ENCODE results near the gene PRRC1. TPM values are rescaled to one million over a fixed set of nuclear protein-coding genes. Genes with fewer than 3 reads are reported as not detected.

The PRRC1 gene
- total RNA-seq (40.6 TPM), polyA plus RNA-seq (ENCODE audit: insufficient read depth in 1 of 8, insufficient read length in 8 of 8, low replicate concordance in 1 of 8) (10 to 100 TPM; 38.2 to 65.8 (median 54.3) TPM)
- long read RNA-seq, donor 1, full-length matches to known transcripts: 10 of 10 reads
- long read RNA-seq, donor 1, partial matches to known transcripts: 0 of 10 reads
- long read RNA-seq, donor 1, other reads (novel, unspliced or antisense): 0 of 10 reads
- long read RNA-seq, donor 2, full-length matches to known transcripts: 1 of 1 reads
- long read RNA-seq, donor 2, partial matches to known transcripts: 0 of 1 reads
- long read RNA-seq, donor 2, other reads (novel, unspliced or antisense): 0 of 1 reads
- long read RNA-seq, donor 3, full-length matches to known transcripts: 14 of 26 reads
- long read RNA-seq, donor 3, partial matches to known transcripts: 12 of 26 reads
- long read RNA-seq, donor 3, other reads (novel, unspliced or antisense): 0 of 26 reads
- long read RNA-seq, donor 4, full-length matches to known transcripts: 11 of 17 reads
- long read RNA-seq, donor 4, partial matches to known transcripts: 6 of 17 reads
- long read RNA-seq, donor 4, other reads (novel, unspliced or antisense): 0 of 17 reads
- long read RNA-seq, donor 5, full-length matches to known transcripts: 23 of 67 reads
- long read RNA-seq, donor 5, partial matches to known transcripts: 44 of 67 reads
- long read RNA-seq, donor 5, other reads (novel, unspliced or antisense): 0 of 67 reads
- long read RNA-seq, donor 6, full-length matches to known transcripts: 9 of 9 reads
- long read RNA-seq, donor 6, partial matches to known transcripts: 0 of 9 reads
- long read RNA-seq, donor 6, other reads (novel, unspliced or antisense): 0 of 9 reads
- long read RNA-seq, donor 7, full-length matches to known transcripts: 7 of 15 reads
- long read RNA-seq, donor 7, partial matches to known transcripts: 8 of 15 reads
- long read RNA-seq, donor 7, other reads (novel, unspliced or antisense): 0 of 15 reads
- long read RNA-seq, donor 8, full-length matches to known transcripts: 11 of 11 reads
- long read RNA-seq, donor 8, partial matches to known transcripts: 0 of 11 reads
- long read RNA-seq, donor 8, other reads (novel, unspliced or antisense): 0 of 11 reads
- long read RNA-seq, donor 9, full-length matches to known transcripts: 7 of 23 reads
- long read RNA-seq, donor 9, partial matches to known transcripts: 16 of 23 reads
- long read RNA-seq, donor 9, other reads (novel, unspliced or antisense): 0 of 23 reads
- long read RNA-seq, donor 10, full-length matches to known transcripts: 13 of 24 reads
- long read RNA-seq, donor 10, partial matches to known transcripts: 11 of 24 reads
- long read RNA-seq, donor 10, other reads (novel, unspliced or antisense): 0 of 24 reads
- long read RNA-seq, donor 11, full-length matches to known transcripts: 12 of 17 reads
- long read RNA-seq, donor 11, partial matches to known transcripts: 5 of 17 reads
- long read RNA-seq, donor 11, other reads (novel, unspliced or antisense): 0 of 17 reads

- Histone ChIP-seq H3K36me3 (ENCODE audit: control insufficient read depth, insufficient read depth, low read length) (peaks cover 11% of the 10 kb centered on the region), H3K9me3 (replicated peaks; ENCODE audit: control insufficient read depth, low read depth, low read length) (peaks cover 3% of the 10 kb centered on the region), H3K27ac (ENCODE audit: low read length) (peak within 1 kb of the TSS; percentile 96), H3K4me3 (ENCODE audit: low read length) (peak within 1 kb of the TSS; percentile 93), H3K27me3 (ENCODE audit: control insufficient read depth, insufficient read depth, low read length) (no peaks in the 10 kb centered on the region), H3K4me1 (ENCODE audit: control insufficient read depth, insufficient read depth, low read length) (peaks cover 12% of the 10 kb centered on the region)
- under 1% methylated on average over 73 of the region's 80 CpGs for WGBS (ENCODE audit: insufficient coverage)
- DNase-seq: peak; percentile 90
Measured at GRCh38 chr5:127517480-127518318, at the start of gene PRRC1. Gene PRRC1 (plus strand): TSS chr5:127517640. CDS start chr5:127523480, 5,840 bp downstream.

- DNase-seq: no peak
- no peak overlapping the region for H3K4me3 ChIP-seq (ENCODE audit: low read length)
- no peaks in the 10 kb centered on the region for H3K4me1 ChIP-seq (ENCODE audit: control insufficient read depth, insufficient read depth, low read length)
- H3K36me3 ChIP-seq (ENCODE audit: control insufficient read depth, insufficient read depth, low read length): no peaks in the 10 kb centered on the region
- no peak overlapping the region for H3K27ac ChIP-seq (ENCODE audit: low read length)
- no peaks in the 10 kb centered on the region for H3K27me3 ChIP-seq (ENCODE audit: control insufficient read depth, insufficient read depth, low read length)
- no peaks in the 10 kb centered on the region for H3K9me3 ChIP-seq (replicated peaks; ENCODE audit: control insufficient read depth, low read depth, low read length)
- WGBS (ENCODE audit: insufficient coverage): 100% methylated on average over 1 of the region's 2 CpGs
Measured at GRCh38 chr5:127471211-127471610, 46.2 kb upstream of the PRRC1 start.

- WGBS (ENCODE audit: insufficient coverage): no CpG with 5 or more reads among the region's 3 CpGs
- no peaks in the 10 kb centered on the region for H3K36me3 ChIP-seq (ENCODE audit: control insufficient read depth, insufficient read depth, low read length)
- H3K4me3 ChIP-seq (ENCODE audit: low read length): no peak overlapping the region
- no peaks in the 10 kb centered on the region for H3K9me3 ChIP-seq (replicated peaks; ENCODE audit: control insufficient read depth, low read depth, low read length)
- no peaks in the 10 kb centered on the region for H3K4me1 ChIP-seq (ENCODE audit: control insufficient read depth, insufficient read depth, low read length)
- no peak overlapping the region for H3K27ac ChIP-seq (ENCODE audit: low read length)
- H3K27me3 ChIP-seq (ENCODE audit: control insufficient read depth, insufficient read depth, low read length): no peaks in the 10 kb centered on the region
- no peak for DNase-seq
Measured at GRCh38 chr5:127472700-127473099, 44.7 kb upstream of the PRRC1 start.

- no peak for DNase-seq
- 82% methylated on average over 2 of the region's 4 CpGs for WGBS (ENCODE audit: insufficient coverage)
- H3K27ac ChIP-seq (ENCODE audit: low read length): no peak overlapping the region
- H3K27me3 ChIP-seq (ENCODE audit: control insufficient read depth, insufficient read depth, low read length): no peaks in the 10 kb centered on the region
- no peak overlapping the region for H3K4me3 ChIP-seq (ENCODE audit: low read length)
- H3K9me3 ChIP-seq (replicated peaks; ENCODE audit: control insufficient read depth, low read depth, low read length): no peaks in the 10 kb centered on the region
- no peaks in the 10 kb centered on the region for H3K4me1 ChIP-seq (ENCODE audit: control insufficient read depth, insufficient read depth, low read length)
- no peaks in the 10 kb centered on the region for H3K36me3 ChIP-seq (ENCODE audit: control insufficient read depth, insufficient read depth, low read length)
Measured at GRCh38 chr5:127486471-127486870, 31.0 kb upstream of the PRRC1 start.

GRCh38 chr5:127492854-127493738 is 24.3 kb upstream of the PRRC1 start:
- no CpG with 5 or more reads among the region's 3 CpGs for WGBS (ENCODE audit: insufficient coverage)
- Histone ChIP-seq H3K9me3 (replicated peaks; ENCODE audit: control insufficient read depth, low read depth, low read length) (no peaks in the 10 kb centered on the region), H3K27ac (ENCODE audit: low read length) (no peak overlapping the region), H3K4me3 (ENCODE audit: low read length) (no peak overlapping the region), H3K27me3 (ENCODE audit: control insufficient read depth, insufficient read depth, low read length) (no peaks in the 10 kb centered on the region), H3K36me3 (ENCODE audit: control insufficient read depth, insufficient read depth, low read length) (no peaks in the 10 kb centered on the region), H3K4me1 (ENCODE audit: control insufficient read depth, insufficient read depth, low read length) (no peaks in the 10 kb centered on the region)
- DNase-seq: peak; percentile 77

GRCh38 chr5:127498548-127498947 is 18.9 kb upstream of the PRRC1 start:
- Histone ChIP-seq H3K4me3 (ENCODE audit: low read length) (no peak overlapping the region), H3K9me3 (replicated peaks; ENCODE audit: control insufficient read depth, low read depth, low read length) (no peaks in the 10 kb centered on the region), H3K27ac (ENCODE audit: low read length) (no peak overlapping the region), H3K4me1 (ENCODE audit: control insufficient read depth, insufficient read depth, low read length) (no peaks in the 10 kb centered on the region), H3K36me3 (ENCODE audit: control insufficient read depth, insufficient read depth, low read length) (no peaks in the 10 kb centered on the region), H3K27me3 (ENCODE audit: control insufficient read depth, insufficient read depth, low read length) (no peaks in the 10 kb centered on the region)
- no CpG with 5 or more reads among the region's 1 CpG for WGBS (ENCODE audit: insufficient coverage)
- DNase-seq: no peak

- no peak overlapping the region for H3K4me3 ChIP-seq (ENCODE audit: low read length)
- no peaks in the 10 kb centered on the region for H3K9me3 ChIP-seq (replicated peaks; ENCODE audit: control insufficient read depth, low read depth, low read length)
- H3K27me3 ChIP-seq (ENCODE audit: control insufficient read depth, insufficient read depth, low read length): no peaks in the 10 kb centered on the region
- WGBS (ENCODE audit: insufficient coverage): 92% methylated on average over 1 of the region's 2 CpGs
- H3K4me1 ChIP-seq (ENCODE audit: control insufficient read depth, insufficient read depth, low read length): no peaks in the 10 kb centered on the region
- no peaks in the 10 kb centered on the region for H3K36me3 ChIP-seq (ENCODE audit: control insufficient read depth, insufficient read depth, low read length)
- no peak for DNase-seq
- no peak overlapping the region for H3K27ac ChIP-seq (ENCODE audit: low read length)
Measured at GRCh38 chr5:127505905-127506304, 11.5 kb upstream of the PRRC1 start.

- Histone ChIP-seq H3K9me3 (replicated peaks; ENCODE audit: control insufficient read depth, low read depth, low read length) (no peaks in the 10 kb centered on the region), H3K36me3 (ENCODE audit: control insufficient read depth, insufficient read depth, low read length) (no peaks in the 10 kb centered on the region), H3K27me3 (ENCODE audit: control insufficient read depth, insufficient read depth, low read length) (no peaks in the 10 kb centered on the region), H3K4me3 (ENCODE audit: low read length) (no peak overlapping the region), H3K4me1 (ENCODE audit: control insufficient read depth, insufficient read depth, low read length) (no peaks in the 10 kb centered on the region), H3K27ac (ENCODE audit: low read length) (no peak overlapping the region)
- 86% methylated on average over 6 of the region's 6 CpGs for whole genome bisulfite sequencing (ENCODE audit: insufficient coverage)
- no peak for DNase-seq
Measured at GRCh38 chr5:127506616-127507015, 10.8 kb upstream of the PRRC1 start.

Measured in muscle of leg (tissue), 16 donors.